HG02938 (cell line): Measurements from ENCODE around the gene MAP4K1.

Source experiments
- ATAC-seq: cut with Tn5 transposase; IDR thresholded peaks from one replicate; pipeline ENCODE4 v1.9.1; 2021; ENCODE audit warnings: mild to moderate bottlenecking, moderate library complexity; ENCODE audit not compliant: unreplicated experiment

The MAP4K1 gene

DNA sequence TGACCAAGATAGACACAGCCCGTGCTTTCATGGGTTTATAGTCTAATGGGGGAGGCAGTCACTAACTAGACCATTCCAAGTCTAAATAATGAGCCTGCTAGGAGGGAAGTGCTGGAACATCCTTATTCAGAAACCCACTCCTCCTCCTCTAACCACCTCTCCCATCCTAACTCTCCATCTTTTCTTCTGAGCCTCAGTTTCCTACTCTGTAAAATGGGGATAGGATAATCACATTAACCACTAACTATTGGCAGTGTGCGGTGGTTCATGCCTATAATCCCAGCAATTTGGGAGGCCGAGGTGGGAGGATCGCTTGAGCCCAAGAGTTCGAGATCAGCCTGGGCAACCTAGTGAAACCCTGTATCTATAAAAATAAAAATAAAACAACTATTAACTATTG lies 68.7 kb downstream of the MAP4K1 start:
- no peak for ATAC-seq

DNA sequence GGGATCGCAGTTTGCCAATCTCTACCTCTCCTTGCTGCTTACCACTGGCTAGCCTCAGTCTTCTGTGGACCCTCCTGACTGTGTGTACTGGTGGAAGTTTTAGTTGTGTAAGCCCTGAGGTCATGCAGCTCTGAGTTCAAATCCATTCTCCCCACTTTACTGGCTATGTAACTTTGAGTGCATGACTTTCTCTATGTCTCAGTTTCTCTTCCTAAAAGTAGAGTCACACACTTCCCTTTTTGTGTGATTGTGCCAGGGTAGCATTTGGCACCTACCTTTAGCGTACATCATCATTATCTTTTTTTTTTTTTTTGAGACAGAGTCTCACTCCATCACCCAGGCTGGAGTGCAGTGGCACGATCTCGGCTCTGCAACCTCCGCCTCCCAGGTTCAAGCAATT lies 70.3 kb downstream of the MAP4K1 start:
- ATAC-seq, result no peak

DNA sequence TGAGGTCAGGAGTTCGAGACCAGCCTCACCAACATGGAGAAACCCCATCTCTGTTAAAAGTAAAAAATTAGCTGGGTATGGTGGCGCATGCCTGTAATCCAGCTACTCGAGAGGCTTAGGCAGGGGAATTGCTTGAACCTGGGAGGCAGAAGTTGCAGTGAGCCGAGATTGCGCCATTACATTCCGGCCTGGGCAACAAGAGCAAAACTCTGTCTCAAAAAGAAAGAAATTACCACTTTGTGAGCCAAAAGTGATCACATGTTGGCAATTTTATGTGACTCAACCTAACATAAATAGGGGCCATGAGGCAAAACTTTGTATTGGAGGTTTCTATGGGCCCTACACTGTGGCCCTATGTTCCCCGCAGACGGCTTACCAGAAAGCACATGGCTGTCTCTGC lies 72.2 kb downstream of the MAP4K1 start:
- ATAC-seq, result no peak

DNA sequence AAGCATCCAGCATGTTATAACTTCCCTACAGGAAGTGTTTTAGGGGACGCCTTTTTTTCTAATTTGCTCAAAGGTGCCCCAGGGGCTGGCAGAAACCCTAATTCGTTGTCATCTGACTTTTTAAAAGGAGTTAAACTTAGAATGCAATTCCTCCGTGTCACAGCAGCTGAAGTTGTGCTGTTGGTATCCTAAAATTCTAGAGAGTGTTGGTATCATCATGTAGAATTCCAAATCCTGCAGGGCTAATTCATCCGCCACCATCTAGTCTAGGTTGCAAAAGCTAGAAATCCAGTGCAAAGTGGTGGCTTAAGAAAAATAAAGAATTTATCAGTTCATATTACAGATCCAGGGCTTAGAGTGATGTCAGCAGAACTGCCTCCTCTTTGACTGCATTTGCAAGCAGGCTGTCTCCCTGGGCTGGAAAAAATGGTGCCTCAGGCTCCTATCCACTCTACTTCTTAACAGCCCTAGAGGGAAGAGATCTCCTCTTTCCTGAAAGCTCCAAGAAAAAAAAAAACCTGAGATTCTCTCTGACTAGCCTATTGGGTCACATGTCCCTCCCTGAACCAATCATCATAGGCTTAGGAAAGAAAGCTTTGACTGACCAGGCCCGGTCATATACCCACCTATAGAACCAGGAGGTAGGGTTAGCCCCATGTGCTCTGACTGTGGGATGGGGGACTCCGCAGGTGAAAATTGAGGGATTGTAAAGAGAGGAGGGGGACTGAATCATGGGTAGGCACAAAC lies 73.0 kb downstream of the MAP4K1 start:
- no peak for ATAC-seq

DNA sequence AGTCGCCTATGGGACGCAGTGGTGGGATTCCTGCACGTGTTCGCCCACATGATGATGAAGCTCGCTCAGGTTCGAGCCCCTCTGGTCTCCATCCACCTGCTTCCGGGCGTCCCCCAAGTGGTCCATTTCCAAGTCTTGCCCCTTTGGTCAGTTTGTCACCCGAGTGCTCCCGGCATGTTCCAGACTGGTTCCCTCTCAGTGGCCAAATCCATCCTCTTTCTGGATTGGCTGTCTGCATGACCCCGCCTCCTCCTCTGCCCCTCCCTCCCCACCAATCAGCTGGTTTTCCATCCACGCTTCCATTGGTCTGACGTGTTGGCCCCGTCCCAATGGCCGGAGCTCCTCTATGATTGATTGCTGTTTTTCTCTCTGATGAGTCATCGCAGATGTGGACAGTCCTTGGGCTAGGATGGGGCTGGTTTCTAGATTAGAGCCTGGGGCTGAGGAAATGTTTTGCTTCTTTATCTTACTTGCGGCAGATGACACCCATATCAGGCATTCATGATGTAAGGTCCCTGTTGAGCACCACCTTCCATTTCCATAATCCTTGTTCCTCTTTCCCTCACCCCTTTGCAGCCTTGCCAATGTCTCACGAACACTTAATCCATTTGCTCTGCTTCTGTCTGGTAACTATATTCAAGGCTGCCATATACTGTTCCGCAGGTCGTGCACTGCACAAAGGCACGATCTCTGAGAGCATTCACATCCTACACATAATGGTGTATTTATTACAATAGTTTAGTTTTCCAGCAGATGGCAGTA lies 73.8 kb downstream of the MAP4K1 start:
- no peak for ATAC-seq

DNA sequence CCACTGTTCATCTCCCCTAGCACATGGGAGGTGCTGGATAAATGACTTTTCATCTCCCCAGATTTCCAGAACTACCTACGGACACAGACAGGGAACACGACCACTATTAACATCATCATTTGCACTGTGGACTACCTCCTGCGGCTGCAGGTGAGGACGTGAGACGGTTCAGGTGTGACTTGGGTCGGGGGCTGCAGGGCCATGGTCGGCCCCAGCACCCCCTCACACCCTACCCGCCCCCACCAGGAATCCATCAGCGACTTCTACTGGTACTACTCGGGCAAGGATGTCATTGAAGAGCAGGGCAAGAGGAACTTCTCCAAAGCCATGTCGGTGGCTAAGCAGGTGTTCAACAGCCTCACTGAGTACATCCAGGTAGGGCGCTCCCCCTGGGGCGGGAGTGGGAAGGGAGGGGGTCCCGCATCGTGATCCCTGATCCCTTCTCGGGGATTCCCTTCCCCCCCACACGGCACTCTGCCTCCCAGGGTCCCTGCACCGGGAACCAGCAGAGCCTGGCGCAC lies 74.4 kb downstream of the MAP4K1 start:
- ATAC-seq, result no peak

DNA sequence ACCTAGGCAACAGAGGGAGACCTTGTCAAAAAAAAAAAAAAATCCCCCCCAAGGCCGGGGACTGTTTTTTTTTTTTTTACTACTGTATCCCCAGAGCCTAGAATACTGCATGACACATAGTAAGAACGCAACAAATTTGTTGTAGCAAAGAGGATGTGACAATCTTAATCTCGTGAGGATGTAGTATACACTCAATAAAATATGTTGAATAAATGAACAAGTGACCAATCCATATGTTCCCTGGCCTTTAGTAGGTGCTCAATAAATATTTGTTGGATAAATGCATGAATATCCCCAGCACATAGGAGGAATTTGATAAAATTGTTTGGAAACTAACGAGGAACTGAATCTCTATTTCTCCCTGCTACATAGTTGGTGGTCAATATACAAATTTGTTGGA lies 75.7 kb downstream of the MAP4K1 start:
- ATAC-seq, result no peak

DNA sequence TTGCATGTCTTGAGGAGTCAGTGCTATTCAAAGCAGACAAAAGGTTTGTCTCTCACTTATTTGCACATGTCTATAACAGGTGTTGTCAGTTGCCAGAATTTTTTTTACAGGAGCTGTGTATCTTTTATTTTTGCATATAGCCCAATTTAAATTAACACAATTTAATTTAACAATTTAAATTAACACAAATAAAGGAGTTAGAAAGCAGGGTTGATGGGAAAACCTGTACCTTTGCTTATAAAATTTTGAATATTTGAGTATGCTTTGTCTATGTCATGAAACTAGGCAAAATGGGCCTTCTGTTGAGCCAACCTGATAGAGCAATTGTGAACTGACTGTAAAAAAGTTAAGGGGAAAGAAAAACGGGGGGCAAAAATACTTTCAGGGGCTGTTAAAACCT lies 78.0 kb downstream of the MAP4K1 start:
- ATAC-seq, result no peak

DNA sequence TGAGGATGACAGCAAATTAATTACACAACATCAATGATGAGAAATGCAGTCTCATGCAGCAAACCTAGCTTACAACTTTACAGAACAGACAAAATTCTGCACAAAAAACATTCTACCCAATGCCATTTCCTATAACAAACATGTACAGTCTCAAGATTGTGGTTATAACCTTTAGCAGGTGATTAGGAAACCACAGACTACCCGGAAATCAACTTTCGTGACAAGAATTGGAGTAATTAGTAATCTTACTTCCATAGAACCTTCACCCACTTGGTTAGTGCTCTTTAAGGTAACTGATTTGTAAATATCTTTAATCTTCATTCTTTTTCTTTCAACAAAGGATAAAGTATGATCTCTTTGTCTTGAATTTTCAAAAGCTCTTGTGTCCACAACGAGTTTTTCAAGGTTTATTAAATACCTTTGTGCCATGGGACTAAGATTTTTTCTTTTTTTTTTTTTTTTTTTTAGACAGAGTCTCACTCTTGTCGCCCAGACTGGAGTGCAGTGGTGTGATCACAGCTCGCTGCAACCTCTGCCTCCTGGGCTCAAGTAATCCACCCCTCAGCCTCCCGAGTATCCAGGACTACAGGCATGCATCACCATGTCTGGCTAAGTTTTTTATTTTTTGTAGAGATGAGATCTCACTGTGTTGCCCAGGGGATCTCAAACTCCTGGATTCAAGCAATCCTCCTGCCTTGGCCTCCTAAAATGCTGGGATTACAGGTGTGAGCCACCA lies 78.8 kb downstream of the MAP4K1 start:
- no peak for ATAC-seq

DNA sequence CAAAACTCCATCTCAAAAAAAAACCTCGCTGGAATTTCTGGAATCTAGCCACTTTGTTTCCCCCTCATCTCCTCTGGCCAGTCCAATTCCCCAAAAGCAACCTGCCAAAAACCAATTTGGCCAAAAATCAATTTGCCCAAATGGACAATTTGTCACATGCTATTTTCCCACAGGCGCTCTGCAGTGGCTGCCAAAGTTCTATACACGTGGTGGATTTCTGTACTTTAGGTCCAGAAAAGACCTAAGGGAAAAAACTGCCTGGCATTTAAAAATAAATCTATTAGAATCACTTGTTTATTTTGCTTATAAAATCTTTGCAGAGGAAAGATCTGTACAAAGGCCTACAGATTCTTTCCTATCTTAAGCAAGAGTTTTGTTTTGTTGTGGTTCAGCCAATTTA lies 79.4 kb downstream of the MAP4K1 start:
- ATAC-seq, result no peak
